Esophagus squamous epithelium (tissue), 4 donors: ENCODE measurements around the gene NDRG2.

Experiments used
- CTCF ChIP-seq, 6 experiments: fragments of 450-650 bp in 4 of 6; fragments of 200-600 bp in 2 of 6; sonication (generic) in 2 of 6; IDR thresholded peaks; one replicate each; pipeline ENCODE4 v1.5.1; 2016 to 2019; ENCODE audit warnings: antibody characterized with exemption in 6 of 6, mild to moderate bottlenecking in 4 of 6, moderate library complexity in 4 of 6
- POLR2A ChIP-seq, 4 donors: fragments of 450-650 bp; IDR thresholded peaks; one replicate each; pipeline ENCODE4 v1.6.1; 2017; ENCODE audit warnings: antibody characterized with exemption in 4 of 4, mild to moderate bottlenecking in 4 of 4, moderate library complexity in 3 of 4

GRCh38 chr14:21033133-21033698 is 8.4 kb upstream of the NDRG2 start:
- TF ChIP-seq CTCF (IDR thresholded peaks at IDR 0.05) = no peak
- no peak for TF ChIP-seq POLR2A (IDR thresholded peaks at IDR 0.05)
